Ecto neural progenitor cell (in vitro differentiated cells): ENCODE results near the gene ADCY7.

Experiments
- DNase-seq: peaks from one replicate; pipeline ENCODE4 v3.0.0-alpha.2; 2018; ENCODE audit warnings: low spot score

ADCY7 gene

DNA sequence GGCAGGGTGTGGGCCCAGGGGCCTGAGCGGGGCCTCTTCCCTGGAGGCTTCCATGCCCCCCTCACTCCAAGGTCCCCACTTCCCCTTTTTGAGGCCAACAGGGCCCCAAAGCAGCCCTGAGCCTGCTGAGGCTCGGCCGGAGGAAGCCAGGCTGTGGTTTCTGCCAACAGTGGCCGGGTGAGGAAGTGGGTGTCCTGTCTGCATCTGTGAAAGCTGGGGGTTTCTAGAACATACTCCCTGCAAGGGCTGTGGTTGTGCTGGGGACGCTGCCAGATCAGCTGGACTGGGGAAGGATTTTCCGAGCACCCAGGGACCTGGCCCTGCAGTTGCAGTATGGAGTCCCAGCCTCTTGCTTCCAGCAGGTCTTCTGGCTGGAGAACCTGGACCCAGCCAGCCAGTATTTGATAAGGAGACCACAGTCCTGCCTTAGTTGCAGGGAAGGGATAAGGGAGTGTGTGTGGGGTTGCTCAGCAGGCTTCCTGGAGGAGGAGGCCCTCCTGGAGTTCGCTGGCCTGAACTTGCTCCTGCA is 15.7 kb downstream of the ADCY7 start:
- no peak for DNase-seq

DNA sequence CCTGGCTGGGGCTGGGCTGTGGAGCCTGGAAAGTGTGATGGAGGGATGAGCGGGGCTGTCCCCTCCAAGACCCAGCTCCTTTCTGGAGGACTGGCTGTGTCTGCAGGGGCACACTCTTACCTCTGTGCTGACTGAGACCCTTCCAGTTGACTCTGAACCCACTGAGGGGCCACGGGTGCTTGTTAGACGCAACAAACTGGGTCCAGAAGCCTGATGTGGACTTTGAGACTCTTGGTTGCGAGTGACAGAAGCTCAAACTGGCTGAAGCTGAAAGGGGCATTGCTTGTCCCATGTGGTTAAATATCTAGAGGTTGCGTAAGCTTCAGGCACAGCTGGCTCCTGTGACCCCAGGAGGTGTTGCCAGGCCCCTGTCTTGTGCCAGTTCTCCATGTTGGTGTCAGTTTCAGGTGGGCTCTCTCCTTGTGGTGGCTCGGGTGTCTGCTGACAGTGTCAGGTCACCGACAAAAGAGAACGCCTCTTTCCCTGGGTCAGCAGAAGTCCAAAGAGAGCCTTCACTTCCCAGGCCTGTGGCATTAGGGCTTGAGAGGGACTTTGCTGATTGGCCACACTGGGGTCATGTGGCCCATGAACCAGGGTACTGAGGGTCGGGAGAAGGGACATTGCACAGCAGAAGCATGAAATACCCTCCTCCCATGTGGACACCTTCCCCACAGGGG is 16.7 kb downstream of the ADCY7 start:
- DNase-seq, result no peak

DNA sequence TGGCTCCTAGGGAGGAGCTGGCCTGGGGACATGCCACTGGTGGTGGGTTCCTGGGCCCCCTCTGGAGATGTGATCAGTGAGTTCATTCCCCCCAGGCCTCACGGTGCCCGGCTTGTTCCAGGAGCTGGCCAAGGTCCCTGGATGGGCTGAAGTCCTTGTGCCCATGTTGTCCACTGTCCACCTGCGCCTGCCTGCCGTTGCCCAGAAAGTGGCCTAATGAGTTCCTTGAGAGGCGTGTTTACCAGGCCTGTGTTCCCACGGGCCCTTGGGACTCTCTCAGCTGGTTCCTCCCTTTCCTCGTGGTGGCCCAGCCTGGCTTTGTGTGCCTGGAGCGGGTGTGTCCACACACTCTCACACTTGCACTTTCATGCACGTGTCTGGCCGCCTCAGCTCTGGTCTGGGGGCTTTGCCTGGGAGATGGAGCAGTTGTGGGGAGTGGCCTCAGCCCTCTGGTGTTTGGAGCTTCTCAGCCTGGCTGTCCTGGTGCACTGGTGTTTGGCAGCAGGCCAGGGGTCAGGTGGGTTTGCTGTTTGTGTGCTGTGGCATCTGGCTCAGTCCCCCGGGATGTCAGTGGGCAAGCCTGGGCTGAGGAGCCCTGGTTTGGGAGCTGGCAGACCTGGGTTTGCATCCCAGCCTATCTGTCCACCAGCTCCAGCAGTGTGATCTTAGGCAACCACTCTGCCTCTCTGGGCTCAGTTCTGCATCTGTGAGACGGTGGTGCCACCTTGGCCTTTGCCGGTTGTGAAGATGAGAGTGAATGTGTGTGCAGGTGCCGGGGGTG is 18.0 kb downstream of the ADCY7 start:
- no peak for DNase-seq

DNA sequence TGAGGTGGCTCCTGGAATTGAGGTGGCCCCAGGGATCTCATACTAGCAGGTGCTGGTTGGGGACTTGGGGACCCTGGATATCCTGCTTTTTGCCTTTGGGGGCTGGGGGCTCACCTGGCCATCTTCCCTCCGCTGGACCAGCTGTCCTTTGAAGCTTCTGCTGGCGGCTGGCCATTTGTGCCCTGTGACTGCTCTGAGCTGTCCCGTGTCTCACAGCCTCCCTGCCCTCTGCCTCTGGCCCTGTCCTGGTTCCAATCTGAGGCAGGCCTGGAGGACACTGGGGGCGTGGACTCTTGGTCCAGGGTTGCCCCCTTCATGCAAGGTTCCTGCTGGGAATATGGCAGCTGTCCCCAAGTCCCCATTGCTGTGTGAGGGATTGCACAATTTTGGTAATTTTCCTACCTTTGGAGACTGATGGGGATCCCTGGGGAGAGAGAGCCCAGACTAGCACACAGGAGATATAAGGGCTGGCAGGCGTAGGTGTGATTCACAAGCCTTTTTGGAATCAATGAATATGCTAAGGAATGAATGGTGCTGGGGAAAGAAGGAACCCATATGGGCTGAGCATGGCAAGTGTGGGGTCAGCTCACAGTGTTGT is 19.2 kb downstream of the ADCY7 start:
- no peak for DNase-seq

DNA sequence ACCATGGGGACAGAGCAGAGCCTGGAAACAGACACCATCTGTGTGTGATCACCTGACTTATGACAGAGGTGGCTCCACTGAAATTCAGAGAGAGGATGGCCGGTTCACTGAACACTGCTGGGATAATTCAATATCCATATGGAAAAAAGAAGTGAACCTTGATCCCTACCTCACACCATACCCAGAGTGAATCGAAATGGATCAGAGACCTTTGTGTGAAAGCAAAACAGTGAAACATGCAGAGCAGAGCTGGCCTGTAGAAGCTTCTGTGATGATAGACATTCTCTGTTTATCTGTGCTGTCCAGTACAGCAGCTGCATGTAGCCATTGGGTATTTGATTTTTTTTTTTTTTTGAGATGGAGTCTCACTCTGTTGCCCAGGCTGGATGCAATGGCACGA is 20.3 kb downstream of the ADCY7 start:
- DNase-seq, result no peak

DNA sequence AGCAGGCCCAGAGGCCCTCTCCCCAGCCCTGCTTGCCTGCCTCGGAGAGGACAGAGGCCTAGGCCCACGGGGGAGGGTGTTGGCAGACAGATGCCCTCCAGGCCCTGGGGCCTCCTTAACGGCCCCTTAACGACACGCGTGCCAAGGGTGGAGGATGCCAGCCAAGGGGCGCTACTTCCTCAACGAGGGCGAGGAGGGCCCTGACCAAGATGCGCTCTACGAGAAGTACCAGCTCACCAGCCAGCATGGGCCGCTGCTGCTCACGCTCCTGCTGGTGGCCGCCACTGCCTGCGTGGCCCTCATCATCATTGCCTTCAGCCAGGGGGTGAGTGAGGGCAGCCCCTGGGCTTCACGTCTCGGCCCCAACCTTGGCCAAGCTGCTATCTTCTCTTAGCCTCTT is 21.7 kb downstream of the ADCY7 start:
- no peak for DNase-seq

DNA sequence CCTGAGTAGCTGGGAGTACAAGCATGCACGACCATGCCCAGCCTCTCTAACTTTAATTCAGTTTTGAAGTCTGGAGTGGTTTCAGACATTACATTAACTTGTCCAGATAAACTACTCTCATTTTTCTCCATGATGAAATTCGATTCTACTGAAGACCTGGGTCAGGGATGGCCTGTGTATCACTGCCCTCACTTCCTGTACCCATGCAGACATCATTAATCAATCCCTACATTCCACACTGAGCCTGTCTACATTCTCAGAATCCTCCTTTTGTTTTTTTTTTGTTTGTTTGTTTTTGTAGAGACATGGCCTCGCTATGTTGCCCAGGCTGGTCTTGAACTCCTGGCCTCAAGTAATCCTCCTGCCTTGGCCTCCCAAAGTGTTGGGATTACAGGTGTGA is 22.6 kb downstream of the ADCY7 start:
- DNase-seq, result no peak

DNA sequence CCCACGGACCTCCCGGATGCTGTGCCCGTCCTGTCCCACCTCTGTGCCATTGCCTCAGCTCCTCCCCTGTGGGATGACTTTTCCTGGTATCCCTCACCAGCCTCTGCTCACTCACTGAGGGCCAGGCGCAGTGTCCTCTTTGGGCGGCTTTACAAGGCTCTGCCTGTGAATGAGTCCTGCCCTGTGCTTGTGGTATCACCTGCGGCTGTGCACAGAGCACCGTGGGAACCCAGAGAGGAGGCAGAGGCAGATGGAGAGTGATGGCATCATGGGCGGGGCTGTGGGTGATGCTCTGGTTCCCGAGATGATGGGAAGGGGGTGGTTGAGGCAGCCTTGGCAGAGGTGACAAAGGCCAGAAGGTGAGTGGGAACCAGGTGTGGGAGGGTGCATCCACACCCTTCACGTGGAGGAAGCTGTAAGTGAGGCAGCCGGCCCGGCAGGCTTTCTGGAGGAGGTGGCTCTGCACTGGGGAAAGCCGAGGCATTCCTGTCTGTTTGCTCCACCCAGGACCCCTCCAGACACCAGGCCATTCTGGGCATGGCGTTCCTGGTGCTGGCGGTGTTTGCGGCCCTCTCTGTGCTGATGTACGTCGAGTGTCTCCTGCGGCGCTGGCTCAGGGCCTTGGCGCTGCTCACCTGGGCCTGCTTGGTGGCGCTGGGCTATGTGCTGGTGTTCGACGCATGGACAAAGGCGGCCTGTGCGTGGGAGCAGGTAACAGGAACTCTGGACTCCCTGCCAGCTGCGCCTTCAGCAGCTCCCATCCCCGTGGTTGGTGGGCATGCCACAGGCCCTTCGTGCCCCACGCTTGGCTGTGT is 23.8 kb downstream of the ADCY7 start:
- DNase-seq, result no peak

DNA sequence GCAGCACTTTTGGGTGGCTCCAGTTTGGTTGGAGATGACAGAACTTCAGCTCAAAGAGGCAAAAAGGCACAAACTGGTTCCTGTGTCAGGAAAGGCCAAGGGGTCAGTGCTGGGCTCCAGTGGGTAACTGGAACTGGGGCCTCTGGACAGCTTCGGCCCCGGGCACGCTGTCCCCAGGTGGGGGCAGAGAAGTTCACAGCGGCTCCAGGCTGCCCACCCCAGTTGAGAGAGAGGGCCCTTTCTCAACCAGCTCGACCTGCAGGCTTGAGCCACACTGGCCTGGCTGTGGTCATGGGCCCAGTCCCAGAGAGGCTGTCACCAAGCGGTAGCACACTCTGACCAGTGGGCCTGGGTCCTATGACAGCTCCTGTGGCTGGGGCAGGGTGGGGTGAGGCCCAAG is 24.5 kb downstream of the ADCY7 start:
- DNase-seq, result no peak

DNA sequence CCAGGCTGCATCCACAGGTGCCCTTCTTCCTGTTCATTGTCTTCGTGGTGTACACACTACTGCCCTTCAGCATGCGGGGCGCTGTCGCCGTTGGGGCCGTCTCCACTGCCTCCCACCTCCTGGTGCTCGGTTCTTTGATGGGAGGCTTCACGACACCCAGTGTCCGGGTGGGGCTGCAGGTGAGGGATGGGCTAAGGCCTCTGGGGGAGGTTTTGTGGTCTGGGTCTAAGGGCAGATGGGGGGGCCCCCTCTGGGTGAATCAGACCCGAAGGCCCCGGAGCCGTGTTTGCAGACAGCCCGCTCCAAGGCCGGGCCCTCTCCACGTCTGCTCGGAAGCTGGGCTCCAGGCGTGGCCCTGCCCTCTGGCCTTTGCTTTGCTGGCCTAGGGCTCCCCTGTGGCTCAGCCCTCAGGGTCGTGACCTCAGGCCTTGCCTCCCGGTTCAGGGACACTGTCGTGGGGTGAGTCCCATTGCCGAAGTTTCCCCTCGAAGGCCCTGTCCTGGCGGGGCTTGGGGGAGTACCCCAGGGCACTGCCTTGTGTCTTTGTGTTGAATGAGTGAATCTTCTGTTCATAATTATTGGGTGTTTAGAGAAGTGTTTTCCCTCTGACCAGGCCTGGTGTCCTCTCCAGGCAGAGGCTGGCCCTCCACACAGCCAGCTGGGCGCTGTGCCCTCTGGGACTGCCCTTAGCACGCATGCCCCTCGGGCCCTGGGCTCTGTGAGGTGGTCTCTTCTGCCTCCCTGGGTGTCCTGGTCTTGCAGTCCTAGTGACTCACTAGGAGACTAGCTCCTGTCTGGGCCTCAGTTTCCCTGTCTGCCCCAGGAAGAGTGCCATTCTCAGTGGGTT is 25.6 kb downstream of the ADCY7 start:
- no peak for DNase-seq

DNA sequence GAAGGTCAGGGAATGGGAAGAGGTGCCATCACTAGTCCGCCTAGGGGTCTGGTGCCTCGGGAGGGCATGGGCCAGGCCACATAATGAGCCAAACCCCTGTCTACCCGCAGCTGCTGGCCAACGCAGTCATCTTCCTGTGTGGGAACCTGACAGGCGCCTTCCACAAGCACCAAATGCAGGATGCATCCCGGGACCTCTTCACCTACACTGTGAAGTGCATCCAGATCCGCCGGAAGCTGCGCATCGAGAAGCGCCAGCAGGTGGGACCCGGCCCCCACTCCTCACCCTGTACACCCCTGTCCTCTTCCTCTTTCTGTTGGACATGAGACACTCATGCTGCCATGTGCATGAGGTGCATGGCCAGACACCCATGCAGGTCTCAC is 26.2 kb downstream of the ADCY7 start:
- DNase-seq, result no peak

DNA sequence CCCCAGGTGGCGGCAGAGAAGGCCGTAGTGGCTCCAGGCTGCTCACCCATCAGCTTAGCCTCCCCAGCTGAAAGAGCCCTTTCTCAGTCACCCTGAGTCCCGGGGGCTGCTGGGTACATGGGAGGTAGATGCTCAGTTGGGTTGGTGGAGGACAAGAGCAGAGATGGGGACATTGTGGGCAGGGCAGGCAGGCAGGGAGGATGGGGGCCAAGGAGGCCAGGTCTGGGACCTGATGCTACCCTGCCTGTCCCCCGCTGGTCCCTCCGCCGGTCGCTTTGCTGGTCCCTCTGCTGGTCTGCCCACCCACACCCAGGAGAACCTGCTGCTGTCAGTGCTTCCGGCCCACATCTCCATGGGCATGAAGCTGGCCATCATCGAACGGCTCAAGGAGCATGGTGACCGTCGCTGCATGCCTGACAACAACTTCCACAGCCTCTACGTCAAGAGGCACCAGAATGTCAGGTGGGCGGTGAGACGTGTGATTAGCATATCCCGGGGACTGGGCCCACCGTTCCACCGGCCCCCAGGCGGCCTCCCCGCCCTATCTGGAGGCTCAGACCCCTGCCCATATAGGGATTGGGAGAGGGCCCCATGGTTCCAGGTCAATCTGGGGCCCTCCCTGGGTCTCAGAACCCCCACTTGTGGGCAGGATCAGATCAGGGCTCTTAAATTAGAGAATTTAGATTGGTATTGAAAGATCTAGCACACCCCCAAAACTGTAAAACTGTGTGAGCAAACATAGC is 26.9 kb downstream of the ADCY7 start:
- DNase-seq, result no peak

DNA sequence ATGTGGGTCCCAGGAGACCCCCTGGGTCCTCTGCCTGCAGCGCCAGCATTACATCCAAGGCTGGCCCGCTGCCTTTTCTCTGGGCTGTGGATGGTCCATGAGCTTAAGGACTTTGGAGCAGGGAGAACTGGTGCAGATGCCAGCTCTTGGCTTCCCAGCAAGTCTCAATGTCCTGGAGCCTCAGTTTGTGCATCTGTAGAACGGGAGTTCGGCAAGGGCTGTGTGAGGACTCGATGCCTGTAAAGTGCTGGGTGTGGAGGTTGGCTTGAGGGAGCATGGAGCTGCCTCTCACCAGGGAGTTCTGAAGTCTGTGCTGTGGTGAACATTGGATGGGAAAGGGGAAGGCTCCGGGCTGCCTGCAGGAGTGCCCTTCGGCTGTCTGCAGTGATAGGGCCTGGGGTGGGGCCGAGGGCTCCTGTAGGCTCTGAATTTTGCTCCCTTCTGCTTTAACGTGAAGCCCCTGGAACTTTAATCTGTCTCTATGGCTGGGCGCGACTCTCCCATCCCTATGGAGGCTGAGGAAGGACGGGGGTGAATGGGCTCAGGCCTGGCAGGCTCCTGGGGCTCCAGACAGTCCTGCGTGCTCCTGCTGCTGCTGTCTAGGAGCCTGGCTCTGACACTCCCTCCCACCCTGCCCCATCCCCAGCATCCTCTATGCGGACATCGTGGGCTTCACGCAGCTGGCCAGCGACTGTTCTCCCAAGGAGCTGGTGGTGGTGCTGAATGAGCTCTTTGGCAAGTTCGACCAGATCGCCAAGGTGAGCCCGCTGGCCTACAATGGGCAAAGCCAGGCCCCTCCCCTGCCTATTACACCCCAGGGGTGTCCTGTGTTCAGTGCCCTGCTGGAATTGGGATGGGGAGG is 27.9 kb downstream of the ADCY7 start:
- DNase-seq, result no peak

DNA sequence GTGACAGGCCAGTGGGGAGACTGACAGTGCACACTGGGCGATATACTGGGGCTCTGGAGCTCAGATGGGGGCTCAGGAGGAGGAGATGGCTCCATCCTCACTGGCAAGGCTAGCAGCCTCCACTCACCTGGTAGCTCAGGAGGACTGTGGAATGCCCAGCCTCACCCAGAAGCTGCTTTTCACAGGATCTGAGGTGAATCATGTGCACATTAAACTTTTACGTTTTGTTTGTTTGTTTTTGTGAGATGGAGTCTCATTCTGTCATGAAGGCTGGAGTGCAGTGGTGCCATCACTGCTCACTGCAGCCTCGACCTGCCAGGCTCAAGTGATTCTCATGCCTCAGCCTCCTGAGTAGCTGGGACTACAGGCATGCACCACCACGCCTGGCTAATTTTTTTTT is 28.6 kb downstream of the ADCY7 start:
- no peak for DNase-seq

DNA sequence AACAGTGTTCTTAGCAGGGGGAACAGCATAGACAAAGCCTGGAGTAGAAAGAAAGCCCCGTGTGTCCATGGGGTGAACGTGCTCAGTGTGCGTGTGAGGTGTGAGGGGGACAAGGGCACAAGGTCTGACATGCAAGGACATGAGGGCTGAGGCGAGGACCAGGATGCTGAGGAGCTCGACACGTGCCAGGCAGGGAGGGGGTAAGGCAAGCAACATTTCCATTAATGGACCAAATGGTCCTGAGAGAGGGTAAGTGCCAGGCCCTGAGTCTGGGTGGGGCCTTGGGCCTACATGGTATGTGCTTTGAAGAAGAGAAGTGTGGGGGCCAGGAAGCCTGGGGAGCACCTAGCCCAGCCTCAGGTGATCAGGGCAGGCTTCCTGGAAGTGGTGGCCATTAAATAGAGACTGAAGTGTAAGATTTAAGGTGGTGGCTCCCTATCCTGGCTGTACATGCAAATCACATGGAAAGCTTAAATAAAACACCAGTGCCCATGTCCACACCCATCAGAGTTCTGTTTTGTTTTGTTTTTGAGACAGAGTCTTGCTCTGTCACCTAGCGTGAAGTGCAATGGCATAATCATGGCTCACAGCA is 29.3 kb downstream of the ADCY7 start:
- no peak for DNase-seq

DNA sequence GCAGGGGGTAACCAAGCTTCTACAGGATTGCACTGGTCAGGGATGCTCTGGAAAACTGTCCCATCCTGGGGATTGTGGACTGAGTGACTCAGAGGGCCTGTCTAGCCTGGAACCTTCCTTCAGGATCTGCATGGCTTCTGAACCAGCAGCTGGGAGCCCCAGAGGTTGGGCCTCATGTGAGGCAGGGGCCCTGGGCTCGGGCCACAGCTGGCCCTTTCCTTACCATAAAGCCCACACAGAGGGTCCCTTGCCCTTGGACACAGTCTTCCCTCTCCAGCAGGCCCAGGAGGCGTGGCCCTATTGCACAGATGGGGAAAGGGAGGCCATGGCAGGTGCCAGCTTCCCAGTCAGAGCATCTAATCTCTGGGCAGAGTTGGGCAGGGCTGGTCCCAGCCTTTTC is 30.5 kb downstream of the ADCY7 start:
- DNase-seq, result no peak

DNA sequence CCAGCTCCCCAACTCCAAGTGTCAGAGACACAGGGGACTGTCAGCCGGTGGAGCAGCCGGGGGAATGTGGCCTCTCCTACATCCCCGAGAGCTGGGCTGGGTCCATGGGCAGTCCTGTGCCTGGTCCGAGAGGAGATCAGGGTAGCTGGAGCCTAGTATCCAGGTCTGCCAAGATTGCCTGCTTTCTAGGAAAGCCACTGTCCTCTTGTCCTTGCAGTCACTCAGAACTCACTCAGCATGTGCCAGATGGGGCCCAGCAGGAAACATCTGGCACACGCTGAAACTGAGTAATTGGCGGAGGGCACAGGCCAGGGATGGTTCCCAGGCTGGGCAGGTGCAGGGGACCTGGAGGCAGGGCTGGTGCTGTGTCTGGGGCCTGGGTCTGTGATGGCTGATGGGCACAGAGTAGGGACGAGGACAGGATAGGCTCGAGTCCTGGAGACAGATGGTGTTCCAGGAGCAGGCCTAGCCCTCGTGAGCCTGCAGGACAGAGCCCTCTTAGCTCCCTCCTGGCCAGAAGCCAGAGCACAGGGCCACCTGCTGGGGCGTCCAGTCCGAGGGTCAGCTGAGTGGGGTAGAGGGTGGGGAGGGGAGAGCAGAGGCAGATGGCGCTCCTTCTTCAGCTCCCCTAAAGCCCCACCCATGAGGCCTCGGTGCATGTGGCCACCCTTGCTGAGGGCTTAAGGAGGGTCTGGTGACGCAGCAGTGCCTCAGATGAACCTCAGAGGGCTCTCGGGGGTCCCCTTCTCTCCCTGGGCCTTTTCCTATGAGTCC is 31.1 kb downstream of the ADCY7 start:
- DNase-seq, result no peak

DNA sequence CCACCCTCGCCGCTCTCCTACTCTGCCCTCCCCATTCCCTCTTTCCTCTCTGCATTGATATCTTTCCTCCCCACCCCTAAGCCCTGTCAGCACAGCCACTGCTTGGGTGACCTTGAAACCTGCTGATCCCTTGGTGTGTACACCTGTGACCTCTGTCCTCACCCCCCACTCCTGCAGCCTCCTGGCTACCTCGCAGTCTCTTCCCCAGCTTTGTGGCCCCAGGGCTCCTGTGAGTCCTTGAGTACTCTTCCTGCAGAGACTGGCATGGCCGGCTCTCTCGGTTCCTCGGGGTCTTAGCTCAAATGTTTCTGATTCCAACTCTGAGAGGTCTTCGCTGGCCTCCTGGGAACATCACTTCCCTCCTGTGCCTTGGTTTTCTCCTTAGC is 31.7 kb downstream of the ADCY7 start:
- DNase-seq, result no peak
